Retinal pigment epithelial cell (primary cell): ENCODE results near the gene SLC13A1.

Experiments
- DNase-seq: peaks from one replicate; pipeline ENCODE4 v3.0.0-alpha.2; 2010; ENCODE audit warnings: low read depth
- H3K4me3 ChIP-seq: 2 replicates; pipeline ENCODE4 v1.5.1; 2011; ENCODE audit warnings: mild to moderate bottlenecking, low read length, control low read depth, moderate library complexity
- TF ChIP-seq, protein P1 (sequence below): conservative IDR thresholded peaks from 2 replicates; pipeline ENCODE4 v1.5.1; 2011; ENCODE audit warnings: low read depth, low read length, control low read depth, inconsistent platforms

The SLC13A1 gene

DNA sequence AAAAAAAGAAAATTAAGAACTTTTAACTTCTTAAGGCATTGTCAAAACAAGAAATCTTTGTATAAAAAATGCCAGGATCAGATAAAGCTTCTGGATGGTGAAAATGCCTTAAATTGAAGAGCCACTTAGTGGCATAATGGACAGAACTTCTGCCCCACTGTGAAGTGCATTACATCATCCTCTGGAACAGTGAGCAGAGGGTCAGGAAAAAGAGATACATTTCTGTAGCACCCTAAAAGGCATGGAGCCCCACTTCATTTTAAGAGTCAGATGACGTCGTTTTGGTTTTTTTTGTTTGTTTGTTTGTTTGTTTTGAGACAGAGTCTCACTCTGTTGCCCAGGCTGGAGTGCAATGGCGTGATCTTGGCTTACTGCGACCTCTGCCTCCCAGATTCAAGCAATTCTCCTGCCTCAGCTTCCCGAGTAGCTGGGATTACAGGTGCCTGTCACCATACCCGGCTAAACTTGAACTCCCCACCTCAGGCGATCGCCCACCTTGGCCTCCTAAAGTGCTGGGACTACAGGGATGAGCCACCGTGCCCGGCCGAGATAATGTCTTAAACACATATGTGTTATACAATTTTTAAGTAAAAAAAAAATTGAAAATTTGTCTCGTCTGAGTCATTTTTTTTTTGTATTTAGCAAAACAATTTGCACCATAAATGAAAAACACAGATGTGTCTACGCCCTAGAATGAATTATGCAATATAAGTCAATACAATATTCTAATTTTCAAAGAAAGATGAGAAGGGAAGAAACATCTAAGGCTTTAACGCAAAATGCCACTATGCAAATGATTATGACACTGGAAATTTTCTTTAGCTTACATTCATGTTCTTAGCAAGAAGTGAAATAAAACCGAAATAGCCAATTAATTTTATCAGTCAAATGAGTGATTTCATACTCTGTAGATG, 29.2 kb downstream of the SLC13A1 start:
- no peak overlapping the region for H3K4me3 ChIP-seq
- TF ChIP-seq, protein P1, sequence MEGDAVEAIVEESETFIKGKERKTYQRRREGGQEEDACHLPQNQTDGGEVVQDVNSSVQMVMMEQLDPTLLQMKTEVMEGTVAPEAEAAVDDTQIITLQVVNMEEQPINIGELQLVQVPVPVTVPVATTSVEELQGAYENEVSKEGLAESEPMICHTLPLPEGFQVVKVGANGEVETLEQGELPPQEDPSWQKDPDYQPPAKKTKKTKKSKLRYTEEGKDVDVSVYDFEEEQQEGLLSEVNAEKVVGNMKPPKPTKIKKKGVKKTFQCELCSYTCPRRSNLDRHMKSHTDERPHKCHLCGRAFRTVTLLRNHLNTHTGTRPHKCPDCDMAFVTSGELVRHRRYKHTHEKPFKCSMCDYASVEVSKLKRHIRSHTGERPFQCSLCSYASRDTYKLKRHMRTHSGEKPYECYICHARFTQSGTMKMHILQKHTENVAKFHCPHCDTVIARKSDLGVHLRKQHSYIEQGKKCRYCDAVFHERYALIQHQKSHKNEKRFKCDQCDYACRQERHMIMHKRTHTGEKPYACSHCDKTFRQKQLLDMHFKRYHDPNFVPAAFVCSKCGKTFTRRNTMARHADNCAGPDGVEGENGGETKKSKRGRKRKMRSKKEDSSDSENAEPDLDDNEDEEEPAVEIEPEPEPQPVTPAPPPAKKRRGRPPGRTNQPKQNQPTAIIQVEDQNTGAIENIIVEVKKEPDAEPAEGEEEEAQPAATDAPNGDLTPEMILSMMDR = no peak
- no peak for DNase-seq

DNA sequence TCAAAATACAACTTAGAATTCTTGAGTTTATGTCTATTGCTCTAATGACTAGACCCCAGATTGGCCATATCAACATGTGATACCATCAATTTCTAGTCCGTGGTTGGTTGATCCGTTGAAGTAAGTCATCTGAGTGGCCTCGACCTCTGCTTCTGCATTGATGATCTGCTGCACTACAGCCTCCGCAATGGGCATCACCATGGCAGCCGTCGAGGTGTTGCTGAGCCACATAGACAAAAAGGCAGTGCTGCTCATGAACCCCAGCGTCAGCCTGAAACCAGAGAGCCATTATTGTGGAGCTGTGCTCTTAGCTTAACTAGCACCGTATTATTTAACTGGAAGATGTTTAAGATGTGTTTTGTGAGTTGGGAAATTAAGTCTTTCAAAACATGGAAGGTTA, 30.7 kb downstream of the SLC13A1 start:
- TF ChIP-seq, protein P1 = no peak
- no peak for DNase-seq
- no peak overlapping the region for H3K4me3 ChIP-seq

DNA sequence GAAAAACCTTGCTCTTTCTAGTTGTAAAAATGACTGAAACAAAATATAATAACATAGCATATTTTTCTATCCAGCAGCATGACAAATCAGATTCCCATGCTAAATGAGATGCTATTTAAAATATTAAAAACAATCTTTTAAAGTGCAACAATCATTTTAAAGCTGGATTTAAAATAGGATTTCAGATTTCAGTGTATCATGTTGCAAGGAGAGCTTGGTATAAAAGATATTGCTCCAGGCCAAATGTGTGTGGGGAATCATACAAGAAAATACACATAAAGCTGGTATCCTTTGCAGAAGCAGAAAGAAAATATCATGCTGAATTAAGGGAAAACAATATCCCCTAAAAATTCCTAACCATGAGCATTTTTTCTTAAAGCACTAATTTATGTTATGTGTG, 42.2 kb downstream of the SLC13A1 start:
- TF ChIP-seq, protein P1 = no peak
- no peak overlapping the region for H3K4me3 ChIP-seq

DNA sequence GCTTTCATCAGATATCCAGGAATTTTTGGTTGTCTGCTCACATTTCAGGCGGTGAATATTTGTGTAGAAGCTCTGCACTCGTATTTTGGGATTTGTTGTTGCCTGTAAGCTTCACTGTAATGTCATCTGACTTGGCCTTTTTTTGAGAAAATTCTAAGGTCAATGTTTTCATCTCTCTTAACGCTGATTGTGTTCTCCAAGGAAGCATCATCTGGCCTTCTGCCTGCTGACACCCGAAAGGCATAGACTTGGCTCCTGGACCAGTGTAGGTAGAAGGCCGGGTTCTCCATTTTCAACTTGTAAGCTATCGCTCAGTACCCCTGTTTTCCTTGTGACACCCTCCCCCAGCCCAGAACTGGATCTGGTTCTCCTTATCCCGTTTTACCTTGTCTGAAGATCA, 44.2 kb downstream of the SLC13A1 start:
- TF ChIP-seq, protein P1 = no peak
- no peak overlapping the region for H3K4me3 ChIP-seq
- no peak for DNase-seq

More for the DNA sequence above, 42.2 kb downstream of the SLC13A1 start:
- no peak for DNase-seq

DNA sequence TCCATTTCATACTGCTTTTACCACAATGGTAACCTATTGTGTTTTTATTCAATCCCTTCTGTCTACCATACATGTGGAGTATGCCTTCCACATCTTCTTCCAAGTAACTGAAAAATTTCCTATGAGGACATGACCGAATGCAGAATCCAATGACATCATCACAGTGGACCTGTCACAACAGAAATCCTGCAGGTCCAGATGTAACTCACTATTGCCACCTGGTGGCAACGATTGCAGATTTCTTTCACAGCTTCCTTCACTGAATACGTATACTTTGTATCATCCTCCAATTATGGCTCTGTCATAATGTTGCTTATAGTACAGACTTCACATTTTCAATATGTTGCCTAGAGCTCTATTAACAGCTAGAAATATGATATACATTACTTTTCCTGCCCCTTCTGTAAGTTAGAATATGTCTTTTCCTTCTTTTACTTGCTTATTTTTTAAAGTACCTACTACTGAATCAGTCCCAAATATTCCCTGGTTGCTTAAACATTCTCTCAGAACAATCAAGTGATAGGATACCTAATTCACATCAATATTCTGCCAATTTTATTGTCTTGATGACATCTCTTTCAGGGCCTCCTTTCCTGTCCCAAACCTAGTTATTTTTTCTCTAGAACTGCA, 45.4 kb downstream of the SLC13A1 start:
- TF ChIP-seq, protein P1 = peak; percentile 83
- DNase-seq = peak; percentile 49
- no peak overlapping the region for H3K4me3 ChIP-seq

DNA sequence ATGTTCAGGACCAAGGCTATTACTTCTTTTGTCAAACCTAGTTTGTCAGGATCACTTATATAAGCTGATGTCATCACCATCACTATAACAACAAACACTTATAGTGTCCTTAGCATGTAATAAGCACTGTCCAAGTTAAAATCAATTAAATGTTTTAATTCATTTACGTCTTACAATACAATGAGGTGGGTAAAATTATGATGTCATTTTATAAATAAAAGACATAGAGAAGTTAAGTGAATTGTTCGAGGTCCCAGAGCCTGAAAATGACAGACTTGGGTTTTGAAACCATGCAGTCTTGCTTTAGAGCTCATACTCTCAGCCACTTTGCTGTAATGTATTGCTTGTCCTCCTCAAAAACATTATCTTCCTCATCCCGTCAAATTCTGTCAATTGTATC, 48.3 kb downstream of the SLC13A1 start:
- H3K4me3 ChIP-seq = no peak overlapping the region
- no peak for DNase-seq
- TF ChIP-seq, protein P1 = no peak
